Activated T-helper 17 cell treated with anti-CD3 and anti-CD28 coated beads, Interleukin-2, amount 50 U/mL, for 72 hours (primary cell): ENCODE measurements around the gene OR5W2. TPM values are rescaled to one million over a fixed set of nuclear protein-coding genes. Genes with fewer than 3 reads are reported as not detected.
"Not testable (repeated sequence)": the region's sequence is repeated elsewhere in the genome, so short reads cannot be mapped to it uniquely, and the experiment has no call there.

ENCODE experiments used
- ATAC-seq: fragments of 150-1000 bp; cut with Tn5 transposase; replicated peaks from 2 replicates; pipeline ENCODE4 v1.10.0; 2021; ENCODE audit warnings: mild to moderate bottlenecking, moderate library complexity
- H3K27ac Mint-ChIP-seq: one replicate; pipeline ENCODE4 v1.8.0; 2022; ENCODE audit warnings: mixed read lengths
- H3K27me3 Mint-ChIP-seq: one replicate; pipeline ENCODE4 v1.8.0; 2022; ENCODE audit warnings: mixed read lengths
- H3K36me3 Mint-ChIP-seq: one replicate; pipeline ENCODE4 v1.8.0; 2022; ENCODE audit warnings: low read depth, mild to moderate bottlenecking, mixed read lengths
- H3K4me1 Mint-ChIP-seq: one replicate; pipeline ENCODE4 v1.8.0; 2022; ENCODE audit warnings: mixed read lengths
- H3K4me3 Mint-ChIP-seq: one replicate; pipeline ENCODE4 v1.8.0; 2022; ENCODE audit warnings: mild to moderate bottlenecking, mixed read lengths
- H3K9me3 Mint-ChIP-seq: one replicate; pipeline ENCODE4 v1.8.0; 2022; ENCODE audit warnings: mixed read lengths
- total RNA-seq, 2 donors: library from RNA; stranded (reverse); gene quantifications; one replicate each; pipeline ENCODE4 v1.2.3, GENCODE V29; 2022

Gene OR5W2
- total RNA-seq: not detected

- no peaks in the 10 kb centered on the region for H3K36me3 Mint-ChIP-seq
- ATAC-seq: no peak
Measured at GRCh38 chr11:55914482-55914881, at the start of gene OR5W2. TSS of gene OR5W2 (minus strand) at chr11:55914582. CDS start at chr11:55914582, 0 bp downstream.

GRCh38 chr11:55956521-55956920 is 42.1 kb upstream of the OR5W2 start:
- no peak overlapping the region for H3K27ac Mint-ChIP-seq
- no peaks in the 10 kb centered on the region for H3K4me1 Mint-ChIP-seq
- no peak overlapping the region for H3K4me3 Mint-ChIP-seq
- no peak for ATAC-seq
- peaks cover 5% of the 10 kb centered on the region for H3K9me3 Mint-ChIP-seq
- no peaks in the 10 kb centered on the region for H3K36me3 Mint-ChIP-seq
- H3K27me3 Mint-ChIP-seq: no peaks in the 10 kb centered on the region

More at GRCh38 chr11:55914482-55914881, at the start of gene OR5W2:
- H3K27me3 Mint-ChIP-seq: no peaks in the 10 kb centered on the region
- no peak within 1 kb of the TSS for H3K27ac Mint-ChIP-seq
- H3K4me1 Mint-ChIP-seq: no peaks in the 10 kb centered on the region
- peaks cover 11% of the 10 kb centered on the region for H3K9me3 Mint-ChIP-seq
- H3K4me3 Mint-ChIP-seq: no peak within 1 kb of the TSS

DNA sequence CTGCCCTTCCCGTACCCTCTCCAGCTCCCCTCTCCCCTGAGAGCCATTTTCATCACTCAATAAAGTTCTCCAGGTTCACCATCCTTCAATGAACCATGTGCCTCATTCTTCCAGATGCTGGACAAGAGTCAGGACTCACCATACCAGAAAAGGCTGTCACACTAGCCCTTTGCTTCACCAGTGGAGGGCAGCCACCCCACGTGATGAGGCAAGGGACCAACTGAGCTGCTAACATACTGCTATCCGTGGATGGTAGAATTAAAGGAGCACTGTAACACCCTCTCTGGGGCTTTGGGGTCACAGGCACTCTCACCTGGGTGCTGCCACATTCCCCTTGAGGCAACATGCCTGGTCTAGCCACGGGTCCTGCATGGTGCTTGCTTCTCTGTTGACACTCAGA is 34.9 kb upstream of the OR5W2 start:
- Mint-ChIP-seq H3K9me3 (peaks cover 14% of the 10 kb centered on the region), H3K27ac (no peak overlapping the region), H3K36me3 (no peaks in the 10 kb centered on the region), H3K27me3 (no peaks in the 10 kb centered on the region), H3K4me1 (no peaks in the 10 kb centered on the region), H3K4me3 (no peak overlapping the region)
- no peak for ATAC-seq

- Mint-ChIP-seq H3K9me3 (peaks cover 4% of the 10 kb centered on the region), H3K36me3 (no peaks in the 10 kb centered on the region), H3K27ac (no peak overlapping the region), H3K4me1 (no peaks in the 10 kb centered on the region), H3K4me3 (no peak overlapping the region), H3K27me3 (no peaks in the 10 kb centered on the region)
- ATAC-seq: no peak
Measured at GRCh38 chr11:55942785-55943392, 28.5 kb upstream of the OR5W2 start.

DNA sequence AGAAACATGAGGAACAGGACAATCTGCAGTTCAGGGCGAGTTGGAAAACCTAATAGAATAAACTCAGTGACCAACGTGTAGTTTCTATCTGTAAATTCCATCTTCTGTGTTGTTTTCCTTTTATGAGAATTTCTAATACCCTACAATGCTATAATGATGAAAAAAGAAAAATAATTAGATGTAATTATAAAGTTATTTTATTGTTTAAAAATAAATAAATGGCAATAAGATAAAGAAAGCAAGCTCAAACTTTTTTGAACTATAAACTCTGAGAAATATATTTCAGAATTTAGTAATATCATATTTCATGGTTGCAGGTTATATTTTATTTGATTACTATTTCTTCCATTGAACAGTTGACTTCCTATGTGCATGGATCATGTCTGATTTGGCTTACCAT is 21.9 kb upstream of the OR5W2 start, which contains the start of gene OR5I1:
Gene OR5I1 (minus strand): TSS at position 101 of the 400 bp plus-strand sequence. CDS start 0 bp downstream, at position 101.
- no peak within 1 kb of the TSS for H3K27ac Mint-ChIP-seq
- no peak for ATAC-seq
- H3K4me1 Mint-ChIP-seq: no peaks in the 10 kb centered on the region
- no peak within 1 kb of the TSS for H3K4me3 Mint-ChIP-seq
- H3K36me3 Mint-ChIP-seq: no peaks in the 10 kb centered on the region
- peaks cover 11% of the 10 kb centered on the region for H3K9me3 Mint-ChIP-seq
- no peaks in the 10 kb centered on the region for H3K27me3 Mint-ChIP-seq

DNA sequence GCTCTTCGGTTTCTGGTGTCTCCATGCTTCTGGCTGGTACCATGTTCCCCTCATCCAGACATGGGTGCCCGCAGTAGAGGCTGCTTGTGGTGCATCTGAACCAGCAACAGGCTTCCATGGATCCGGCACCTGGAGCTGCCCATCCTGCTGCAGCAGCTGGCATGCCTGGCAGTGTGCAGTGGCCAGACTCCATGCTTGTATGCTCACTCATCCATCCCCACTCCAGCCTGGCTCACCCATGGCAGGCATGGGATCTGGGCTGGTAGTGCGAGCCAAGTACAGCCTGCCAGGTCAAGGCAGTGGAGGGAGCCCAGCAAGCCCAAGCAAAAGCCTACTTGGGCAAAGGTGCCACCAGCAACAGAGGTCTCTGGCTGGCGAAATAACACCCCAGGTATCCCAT is 6.2 kb upstream of the OR5W2 start:
- Mint-ChIP-seq H3K36me3 (no peaks in the 10 kb centered on the region), H3K27ac (no peak overlapping the region), H3K4me3 (no peak overlapping the region), H3K9me3 (peaks cover 9% of the 10 kb centered on the region), H3K4me1 (no peaks in the 10 kb centered on the region), H3K27me3 (no peaks in the 10 kb centered on the region)
- no peak for ATAC-seq

DNA sequence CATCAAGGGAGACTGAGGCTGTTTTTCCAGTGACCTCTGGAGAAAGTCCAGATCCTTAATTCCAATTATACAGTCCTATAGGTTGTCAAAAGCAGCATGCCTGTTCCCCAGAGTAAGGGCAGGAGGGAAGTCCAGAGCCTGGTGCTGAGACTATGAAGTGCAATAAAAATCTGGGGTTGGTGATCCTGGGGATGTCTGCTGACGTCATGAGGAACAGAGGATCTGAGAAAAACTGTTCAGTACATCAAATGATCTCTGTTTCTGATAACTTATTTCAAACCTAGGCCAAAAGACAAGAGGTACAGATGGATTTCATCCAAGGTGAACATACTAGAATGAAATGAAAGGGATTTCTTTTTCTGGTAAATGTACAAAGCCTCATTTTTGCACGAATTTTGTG is 12.1 kb downstream of the OR5W2 start:
- Mint-ChIP-seq H3K4me3 (no peak overlapping the region), H3K27ac (no peak overlapping the region), H3K36me3 (no peaks in the 10 kb centered on the region), H3K27me3 (no peaks in the 10 kb centered on the region), H3K9me3 (peaks cover 28% of the 10 kb centered on the region), H3K4me1 (no peaks in the 10 kb centered on the region)
- no peak for ATAC-seq

DNA sequence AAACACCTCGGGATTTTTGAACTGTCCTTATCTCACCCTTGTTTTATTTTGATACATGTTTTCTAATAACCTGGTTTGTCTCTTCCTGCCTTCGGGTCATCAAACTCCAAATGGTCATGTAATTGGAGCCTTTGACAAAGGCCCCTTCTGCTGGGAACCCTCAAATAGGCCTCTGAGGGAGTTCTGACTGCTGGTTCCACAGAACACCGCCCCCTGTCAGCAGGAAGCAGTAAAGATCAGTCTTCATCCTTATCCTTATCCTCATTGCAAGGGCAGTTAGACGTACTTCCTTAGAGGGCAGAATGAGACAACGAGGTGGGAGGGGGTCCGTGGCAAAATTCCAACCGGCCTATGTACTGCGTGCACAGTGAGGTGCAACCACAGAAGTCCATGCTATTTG is 19.2 kb downstream of the OR5W2 start:
- Mint-ChIP-seq H3K4me3 (no peak overlapping the region), H3K27me3 (no peaks in the 10 kb centered on the region), H3K9me3 (peaks cover 15% of the 10 kb centered on the region), H3K36me3 (no peaks in the 10 kb centered on the region), H3K27ac (no peak overlapping the region), H3K4me1 (no peaks in the 10 kb centered on the region)
- no peak for ATAC-seq

DNA sequence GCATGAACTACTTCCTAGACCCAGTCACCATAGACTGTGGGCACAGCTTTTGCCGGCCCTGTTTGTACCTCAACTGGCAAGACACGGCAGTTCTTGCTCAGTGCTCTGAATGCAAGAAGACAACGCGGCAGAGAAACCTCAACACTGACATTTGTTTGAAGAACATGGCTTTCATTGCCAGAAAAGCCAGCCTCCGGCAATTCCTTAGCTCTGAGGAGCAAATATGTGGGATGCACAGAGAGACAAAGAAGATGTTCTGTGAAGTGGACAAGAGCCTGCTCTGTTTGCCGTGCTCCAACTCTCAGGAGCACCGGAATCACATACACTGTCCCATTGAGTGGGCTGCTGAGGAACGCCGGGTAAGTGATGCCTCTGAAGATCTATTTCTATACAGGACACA is 28.9 kb downstream of the OR5W2 start:
- H3K36me3 Mint-ChIP-seq, H3K4me1 Mint-ChIP-seq, H3K27me3 Mint-ChIP-seq, H3K9me3 Mint-ChIP-seq, H3K27ac Mint-ChIP-seq, H3K4me3 Mint-ChIP-seq, ATAC-seq: not testable (repeated sequence)

GRCh38 chr11:55884995-55885394 is 29.4 kb downstream of the OR5W2 start:
- H3K9me3 Mint-ChIP-seq, H3K36me3 Mint-ChIP-seq, H3K4me3 Mint-ChIP-seq, H3K4me1 Mint-ChIP-seq, ATAC-seq, H3K27ac Mint-ChIP-seq, H3K27me3 Mint-ChIP-seq: not testable (repeated sequence)

GRCh38 chr11:55882997-55883396 is 31.4 kb downstream of the OR5W2 start, which contains the start of gene TRIM51:
TSS of gene TRIM51 (plus strand) at chr11:55883297. CDS start at chr11:55885429, 2,132 bp downstream.
- H3K9me3 Mint-ChIP-seq, H3K4me3 Mint-ChIP-seq, H3K27ac Mint-ChIP-seq, H3K27me3 Mint-ChIP-seq, H3K4me1 Mint-ChIP-seq, ATAC-seq, H3K36me3 Mint-ChIP-seq: not testable (repeated sequence)

GRCh38 chr11:55873146-55873545 is 41.2 kb downstream of the OR5W2 start:
- peaks cover 10% of the 10 kb centered on the region for H3K9me3 Mint-ChIP-seq
- H3K4me1 Mint-ChIP-seq, H3K27ac Mint-ChIP-seq, ATAC-seq, H3K27me3 Mint-ChIP-seq, H3K36me3 Mint-ChIP-seq, H3K4me3 Mint-ChIP-seq: not testable (repeated sequence)

- H3K27me3 Mint-ChIP-seq, ATAC-seq, H3K36me3 Mint-ChIP-seq, H3K9me3 Mint-ChIP-seq, H3K27ac Mint-ChIP-seq, H3K4me3 Mint-ChIP-seq, H3K4me1 Mint-ChIP-seq: not testable (repeated sequence)
Measured at GRCh38 chr11:55872731-55873130, 41.7 kb downstream of the OR5W2 start.

DNA sequence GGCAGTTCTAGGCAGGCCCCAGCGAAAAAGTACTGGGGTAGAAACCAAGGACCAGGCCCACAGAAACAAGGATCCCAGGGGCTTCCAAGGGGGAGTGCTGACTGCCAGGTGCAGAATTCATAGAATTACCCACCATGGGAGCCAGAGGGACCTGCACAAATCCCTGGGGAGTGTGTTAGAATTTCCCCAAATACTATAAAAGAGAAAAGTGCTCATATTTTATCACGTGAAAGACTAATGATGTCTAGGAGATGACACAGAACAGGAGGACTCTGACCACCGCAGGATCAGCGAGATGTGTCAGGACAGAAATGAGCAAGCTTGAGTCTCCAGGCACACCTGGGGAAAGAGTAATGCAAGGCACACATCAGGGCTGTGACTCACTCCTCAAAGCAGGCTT is 47.0 kb downstream of the OR5W2 start:
- not testable (repeated sequence) for H3K36me3 Mint-ChIP-seq, H3K27me3 Mint-ChIP-seq, H3K4me3 Mint-ChIP-seq, H3K4me1 Mint-ChIP-seq, H3K27ac Mint-ChIP-seq, ATAC-seq
- H3K9me3 Mint-ChIP-seq: peaks cover 14% of the 10 kb centered on the region
